ENCODE measurements around the gene PEAK3. TPM values are rescaled to one million over a fixed set of nuclear protein-coding genes. Genes with fewer than 3 reads are reported as not detected.

Gene PEAK3
- total and polyA plus RNA-seq, 9 of the 15 experiments (the other 6 are each of a cell fraction or from before 2014, with no cell fraction given): 0.07 to 0.40 TPM; not detected in 7

GRCh38 chr19:2315818-2316353, 33.9 kb upstream of the PEAK3 start (continued):
- TF ChIP-seq CTBP1 (IDR thresholded peaks at IDR 0.05; ENCODE audit: borderline replicate concordance) (peak; percentile 21; the same call in 1 of the 2 replicates), E2F5 (CRISPR knock-in tag; IDR thresholded peaks at IDR 0.05) (no peak), NUFIP1 (IDR thresholded peaks at IDR 0.05; ENCODE audit: partially characterized antibody) (no peak), ZFP91 (CRISPR knock-in tag; IDR thresholded peaks at IDR 0.05) (no peak), FOXM1 (IDR thresholded peaks at IDR 0.05; ENCODE audit: low read depth) (no peak), FOXM1 (CRISPR knock-in tag; IDR thresholded peaks at IDR 0.05; ENCODE audit: low read depth) (no peak), RFX7 (CRISPR knock-in tag; IDR thresholded peaks at IDR 0.05) (no peak), PML (IDR thresholded peaks at IDR 0.05; ENCODE audit: low read length) (no peak), SAFB (IDR thresholded peaks at IDR 0.05; ENCODE audit: borderline replicate concordance, low read depth, low read length) (no peak), KLF13 (tag; IDR thresholded peaks at IDR 0.05; ENCODE audit: borderline replicate concordance, low read depth) (0 out of 2 replicates have a peak, but pooled peaks have one; percentile 22), NFIX (CRISPR knock-in tag; IDR thresholded peaks at IDR 0.05; ENCODE audit: low read depth) (no peak), FOXP4 (CRISPR knock-in tag; IDR thresholded peaks at IDR 0.05; ENCODE audit: borderline replicate concordance) (no peak), ZNF133 (CRISPR knock-in tag; IDR thresholded peaks at IDR 0.05) (no peak), NFYB (IDR thresholded peaks at IDR 0.05; ENCODE audit: extremely low read depth, insufficient read length) (no peak), E2F3 (CRISPR knock-in tag; IDR thresholded peaks at IDR 0.05) (no peak), HNRNPL (IDR thresholded peaks at IDR 0.05; ENCODE audit: low read depth, low read length) (no peak), HNRNPUL1 (IDR thresholded peaks at IDR 0.05; ENCODE audit: low read length) (no peak), YY1 (IDR thresholded peaks at IDR 0.05; ENCODE audit: borderline replicate concordance in 1 of 3, control insufficient read depth in 1 of 3, extremely low read depth in 1 of 3, insufficient read depth in 3 of 3, insufficient read length in 1 of 3, insufficient replicate concordance in 2 of 3, low read depth in 1 of 3, low read length in 2 of 3) (no peak), CHAMP1 (IDR thresholded peaks at IDR 0.05) (no peak), HINFP (tag; conservative IDR thresholded peaks at IDR 0.05; ENCODE audit: low read depth) (no peak)
